A172 (cell line): ENCODE measurements around the gene PRKG1. TPM values are rescaled to one million over a fixed set of nuclear protein-coding genes. Genes with fewer than 3 reads are reported as not detected.
"Not testable (repeated sequence)": the region's sequence is repeated elsewhere in the genome, so short reads cannot be mapped to it uniquely, and the experiment has no call there.

Experiments
- DNase-seq: peaks from one replicate; pipeline ENCODE4 v3.0.0-alpha.2; 2015; ENCODE audit warnings: low spot score
- total RNA-seq: library from RNA; depleted of rRNA; stranded (reverse); fragments of >200 nt; shearing (Covaris generic); gene quantifications from 2 replicates; pipeline ENCODE4 v1.2.3, GENCODE V29; 2014

The PRKG1 gene
- total RNA-seq, 1 experiment from 2014 or later = 0.22 TPM

DNA sequence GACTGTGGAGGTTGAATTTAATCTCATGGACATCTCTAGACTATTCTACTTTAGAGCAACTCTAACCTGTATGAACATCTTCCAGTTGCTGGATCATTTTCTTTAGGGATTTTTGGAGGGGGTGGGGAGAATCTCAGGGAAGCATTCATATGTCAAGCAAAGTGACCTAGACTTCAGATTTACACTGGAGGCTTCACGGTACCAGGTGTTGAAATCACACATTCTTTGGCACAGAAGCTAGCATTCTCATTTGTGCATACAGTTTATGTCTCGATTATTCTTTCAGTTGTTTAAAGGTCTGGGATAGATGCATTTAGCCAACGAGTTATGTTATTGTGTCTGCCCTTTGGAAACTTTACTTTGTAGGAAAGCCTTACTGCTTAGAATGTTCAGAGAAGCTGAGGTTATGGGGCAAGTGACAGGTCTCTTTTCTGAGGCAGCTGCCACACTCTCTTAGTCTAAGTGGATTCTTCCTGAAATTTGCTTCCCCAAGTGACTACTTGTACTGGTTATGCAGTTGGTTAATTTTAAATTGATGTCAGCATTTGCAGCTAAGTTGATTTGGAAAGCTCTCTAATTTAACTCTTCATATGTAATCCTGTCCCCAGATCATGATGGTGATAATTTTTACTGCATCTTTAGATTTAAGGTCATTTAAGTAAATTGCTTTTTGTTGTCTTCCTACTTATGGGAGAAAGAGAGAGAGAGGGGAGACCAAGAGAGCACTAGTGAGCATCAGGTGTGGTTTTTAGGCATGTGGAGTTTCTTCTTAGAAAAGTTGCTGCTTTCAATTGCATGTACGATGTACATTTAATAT, 153.8 kb downstream of the PRKG1 start:
- DNase-seq = no peak

DNA sequence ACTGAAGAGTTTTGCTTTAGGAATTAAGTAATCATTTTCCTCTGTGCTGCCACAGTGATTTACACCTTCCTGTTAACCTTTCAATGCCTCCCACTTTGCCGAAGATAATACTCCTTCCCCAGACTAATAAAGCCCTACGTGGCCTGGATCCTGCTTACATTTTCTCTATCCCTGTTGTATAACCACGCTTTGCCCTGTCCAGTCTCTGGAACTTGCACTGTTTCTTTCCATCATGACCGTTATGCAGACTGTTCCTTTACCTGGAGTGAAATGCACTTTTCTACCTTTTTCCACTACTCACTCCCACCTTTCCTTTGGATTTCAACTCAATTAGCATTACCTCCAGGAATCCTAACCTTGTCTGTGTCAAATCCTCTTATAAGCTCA, 154.4 kb downstream of the PRKG1 start:
- no peak for DNase-seq

- no peak for DNase-seq
Observed at GRCh38 chr10:51230887-51231585, 156.7 kb downstream of the PRKG1 start.

- DNase-seq = no peak
Observed at GRCh38 chr10:51231754-51232153, 157.5 kb downstream of the PRKG1 start.

DNA sequence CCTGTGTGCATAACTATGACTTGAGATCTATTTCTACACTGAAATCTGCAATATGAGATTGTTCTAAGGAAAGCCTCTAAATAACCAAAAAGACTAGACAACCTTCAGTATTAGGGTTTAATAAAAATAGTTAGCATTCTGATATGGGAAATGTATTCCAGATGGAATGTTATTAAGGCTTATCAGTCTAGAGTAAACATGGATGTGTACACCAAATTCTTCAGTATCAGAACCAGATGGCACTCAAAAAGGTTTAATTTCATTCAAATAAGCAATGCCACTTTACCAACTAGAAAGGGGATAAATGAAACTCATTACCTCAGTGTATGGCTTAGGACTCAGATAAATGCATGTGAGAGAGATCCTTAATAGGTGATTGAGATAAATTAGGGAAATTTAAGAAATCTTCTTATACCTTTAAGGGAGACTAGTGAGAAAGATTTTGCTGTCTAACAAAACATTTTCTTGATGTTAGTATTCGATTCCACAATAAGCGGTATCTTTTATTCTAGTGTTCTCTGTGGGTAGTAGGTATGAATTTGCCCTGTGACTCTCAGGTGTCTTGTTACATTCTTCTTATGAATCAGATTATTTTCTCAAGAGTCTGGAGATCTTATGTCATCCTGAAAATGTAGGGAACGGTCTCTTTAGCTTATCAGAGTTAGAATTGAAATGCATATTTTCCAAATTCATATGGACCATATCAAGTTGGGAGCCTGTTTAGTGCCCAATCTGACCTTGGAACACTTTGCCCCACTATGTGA, 159.2 kb downstream of the PRKG1 start:
- DNase-seq = no peak

GRCh38 chr10:51235865-51236264, 161.6 kb downstream of the PRKG1 start:
- DNase-seq = no peak

GRCh38 chr10:51239006-51239405, 164.7 kb downstream of the PRKG1 start:
- no peak for DNase-seq

GRCh38 chr10:51241461-51241860, 167.2 kb downstream of the PRKG1 start:
- no peak for DNase-seq

DNA sequence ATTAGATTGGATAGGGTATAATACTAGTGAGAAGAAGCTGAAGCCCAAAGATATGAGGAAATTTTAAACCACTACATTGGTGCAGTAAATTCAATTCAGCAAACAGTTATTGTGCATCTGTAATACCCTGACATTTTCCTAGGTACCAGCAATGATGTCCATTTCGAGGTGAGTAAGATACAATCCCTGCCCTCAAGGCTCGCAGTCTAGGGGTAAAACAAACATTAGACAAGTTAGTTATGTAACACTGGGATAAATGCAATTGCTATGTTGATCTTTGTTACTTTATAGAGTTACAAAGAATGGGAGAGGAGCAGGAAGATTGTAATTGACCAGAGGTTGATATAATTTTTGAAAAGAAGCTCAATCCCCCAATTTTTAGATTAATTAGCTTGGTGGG, 168.1 kb downstream of the PRKG1 start:
- no peak for DNase-seq

- no peak for DNase-seq
Observed at GRCh38 chr10:51244309-51244708, 170.0 kb downstream of the PRKG1 start.

DNA sequence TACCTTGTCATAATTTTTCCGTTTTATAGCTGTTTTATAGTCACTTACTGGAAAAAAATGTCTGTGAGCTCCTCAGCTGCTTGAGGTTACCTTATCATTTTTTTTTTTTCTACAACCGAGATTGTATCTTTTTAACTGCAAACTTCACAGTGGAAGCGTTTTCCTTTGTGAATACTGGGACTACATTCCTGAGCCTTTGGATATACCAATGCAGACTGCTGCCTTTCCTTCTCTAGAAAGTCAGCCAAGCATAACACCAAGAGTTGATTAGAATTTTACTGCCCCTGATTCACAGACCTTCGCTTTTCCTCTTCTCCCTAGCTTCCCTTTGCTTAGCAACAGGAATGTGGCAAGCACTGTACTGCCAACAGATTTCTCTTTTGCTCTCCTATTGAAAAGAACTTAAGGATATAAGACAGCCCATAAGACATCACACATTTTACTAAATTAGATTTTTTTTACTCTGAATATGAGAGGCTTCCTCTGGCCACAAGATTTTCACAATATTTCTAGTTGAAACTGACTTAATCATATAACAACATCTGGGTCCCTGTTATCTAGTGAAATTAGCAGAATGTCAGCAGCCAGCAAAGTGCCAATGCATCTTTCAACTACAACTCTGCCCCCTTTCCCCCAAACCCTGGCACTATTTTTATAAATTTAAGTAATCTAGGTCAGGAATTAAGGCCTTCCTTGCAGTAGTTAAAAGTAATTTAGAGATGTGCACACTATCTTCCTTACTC, 170.6 kb downstream of the PRKG1 start:
- no peak for DNase-seq

GRCh38 chr10:51246156-51246555, 171.9 kb downstream of the PRKG1 start:
- no peak for DNase-seq

- DNase-seq = no peak
Observed at GRCh38 chr10:51250278-51250920, 176.1 kb downstream of the PRKG1 start.

DNA sequence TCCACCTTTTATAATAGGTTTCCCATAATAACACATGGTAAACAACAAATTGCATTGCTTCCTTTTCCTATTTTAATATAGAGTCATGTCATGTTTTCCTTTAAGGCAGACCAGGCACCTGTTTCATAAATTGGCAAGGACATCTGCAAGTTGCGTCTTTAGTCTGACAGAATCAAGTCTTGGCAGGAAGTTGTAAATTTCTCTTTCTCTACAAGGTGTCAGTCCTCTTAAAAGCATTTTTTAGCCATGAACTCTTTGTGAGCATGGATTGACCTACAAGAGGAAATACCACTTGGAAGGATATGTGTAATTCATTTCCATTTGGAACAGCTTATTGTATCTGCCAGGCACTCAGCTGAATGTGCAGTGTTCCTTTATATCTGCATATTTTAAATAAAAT, 176.8 kb downstream of the PRKG1 start:
- no peak for DNase-seq

- no peak for DNase-seq
Observed at GRCh38 chr10:51255381-51255780, 181.1 kb downstream of the PRKG1 start.

DNA sequence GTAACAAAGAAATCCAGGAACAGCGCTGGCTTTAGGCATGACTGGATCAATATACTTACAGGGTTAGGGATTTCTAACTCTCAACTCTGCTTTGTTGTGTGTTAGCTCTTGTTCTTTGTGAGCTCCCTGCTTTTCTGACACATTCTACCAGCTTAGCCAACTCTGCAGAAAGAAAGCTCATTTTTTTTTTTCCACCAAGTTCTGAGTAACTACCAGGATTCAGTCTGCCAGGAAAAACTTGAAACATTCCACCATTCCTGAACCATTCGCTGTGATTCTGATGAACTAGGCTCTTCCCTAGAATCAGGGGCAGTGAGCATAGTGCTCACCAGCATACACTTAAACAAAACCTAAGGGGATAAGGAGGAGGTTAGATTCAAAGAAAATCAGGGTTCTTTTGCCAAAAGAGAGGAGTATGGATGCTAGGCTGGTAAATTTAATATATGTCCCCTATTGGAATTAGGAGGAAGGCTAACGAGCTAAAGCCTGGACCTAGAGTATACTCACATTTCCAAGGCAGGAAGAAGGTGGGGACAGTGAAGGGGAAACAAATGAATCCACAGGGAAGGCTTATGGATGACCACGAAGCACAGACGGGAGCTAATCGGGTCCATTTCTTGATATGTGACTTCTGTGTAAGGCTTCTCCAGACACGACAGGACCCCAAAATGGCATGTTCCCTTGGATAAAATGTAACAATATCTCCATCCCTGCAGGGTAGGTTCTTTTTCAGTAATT, 183.4 kb downstream of the PRKG1 start:
- no peak for DNase-seq

- DNase-seq = no peak
Observed at GRCh38 chr10:51260376-51260775, 186.1 kb downstream of the PRKG1 start.

- no peak for DNase-seq
Observed at GRCh38 chr10:51266496-51266895, 192.2 kb downstream of the PRKG1 start.

- DNase-seq = not testable (repeated sequence)
Observed at GRCh38 chr10:51267980-51268570, 193.8 kb downstream of the PRKG1 start.

GRCh38 chr10:51269821-51270220, 195.5 kb downstream of the PRKG1 start:
- DNase-seq = no peak
